AG09309 (cell line): ENCODE data around the gene OR1I1.

Source experiments
- DNase-seq: peaks from one replicate; pipeline ENCODE4 v3.0.0-alpha.2; 2010; ENCODE audit warnings: low read depth
- H3K4me3 ChIP-seq: 2 replicates; pipeline ENCODE4 v1.5.1; 2011; ENCODE audit warnings: mild to moderate bottlenecking, low read depth, low read length, moderate library complexity; ENCODE audit not compliant: control insufficient read depth
- TF ChIP-seq, protein P1 (sequence below): IDR thresholded peaks from 2 replicates; pipeline ENCODE4 v1.5.1; 2011; ENCODE audit warnings: mild to moderate bottlenecking, low read depth, low read length, inconsistent platforms; ENCODE audit not compliant: insufficient read depth, control insufficient read depth; ENCODE audit errors: missing control alignments

OR1I1 gene, protein sequence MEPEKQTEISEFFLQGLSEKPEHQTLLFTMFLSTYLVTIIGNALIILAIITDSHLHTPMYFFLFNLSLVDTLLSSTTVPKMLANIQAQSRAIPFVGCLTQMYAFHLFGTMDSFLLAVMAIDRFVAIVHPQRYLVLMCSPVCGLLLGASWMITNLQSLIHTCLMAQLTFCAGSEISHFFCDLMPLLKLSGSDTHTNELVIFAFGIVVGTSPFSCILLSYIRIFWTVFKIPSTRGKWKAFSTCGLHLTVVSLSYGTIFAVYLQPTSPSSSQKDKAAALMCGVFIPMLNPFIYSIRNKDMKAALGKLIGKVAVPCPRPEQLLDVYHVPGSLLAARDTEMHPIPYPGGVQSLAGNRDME

DNA sequence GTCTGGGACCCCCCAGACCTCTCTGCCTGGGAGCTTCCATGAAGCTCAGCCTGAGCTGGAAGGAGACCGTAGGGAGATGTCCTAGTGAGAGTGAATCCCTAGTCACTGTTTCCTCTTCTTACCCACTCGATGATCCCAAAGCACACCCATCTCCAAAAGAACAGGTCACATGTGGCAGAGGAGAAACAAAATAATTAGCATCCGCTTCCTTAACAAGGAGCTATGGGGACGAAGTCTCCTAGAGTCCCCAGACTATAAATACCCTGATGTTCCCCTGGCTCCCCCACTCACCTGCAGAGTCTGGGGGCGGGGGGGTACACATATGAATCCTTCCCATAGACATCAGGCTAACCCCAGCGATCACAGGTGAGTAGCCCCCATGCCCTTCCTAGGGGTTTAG is at the start of gene OR1I1:
Gene OR1I1, plus strand, starts transcription at position 301 of the 400 bp plus-strand sequence. CDS start 4,855 bp downstream, outside the sequence.
- H3K4me3 ChIP-seq, result no peak within 1 kb of the TSS
- no peak for DNase-seq
- TF ChIP-seq, protein P1, sequence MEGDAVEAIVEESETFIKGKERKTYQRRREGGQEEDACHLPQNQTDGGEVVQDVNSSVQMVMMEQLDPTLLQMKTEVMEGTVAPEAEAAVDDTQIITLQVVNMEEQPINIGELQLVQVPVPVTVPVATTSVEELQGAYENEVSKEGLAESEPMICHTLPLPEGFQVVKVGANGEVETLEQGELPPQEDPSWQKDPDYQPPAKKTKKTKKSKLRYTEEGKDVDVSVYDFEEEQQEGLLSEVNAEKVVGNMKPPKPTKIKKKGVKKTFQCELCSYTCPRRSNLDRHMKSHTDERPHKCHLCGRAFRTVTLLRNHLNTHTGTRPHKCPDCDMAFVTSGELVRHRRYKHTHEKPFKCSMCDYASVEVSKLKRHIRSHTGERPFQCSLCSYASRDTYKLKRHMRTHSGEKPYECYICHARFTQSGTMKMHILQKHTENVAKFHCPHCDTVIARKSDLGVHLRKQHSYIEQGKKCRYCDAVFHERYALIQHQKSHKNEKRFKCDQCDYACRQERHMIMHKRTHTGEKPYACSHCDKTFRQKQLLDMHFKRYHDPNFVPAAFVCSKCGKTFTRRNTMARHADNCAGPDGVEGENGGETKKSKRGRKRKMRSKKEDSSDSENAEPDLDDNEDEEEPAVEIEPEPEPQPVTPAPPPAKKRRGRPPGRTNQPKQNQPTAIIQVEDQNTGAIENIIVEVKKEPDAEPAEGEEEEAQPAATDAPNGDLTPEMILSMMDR, result no peak

DNA sequence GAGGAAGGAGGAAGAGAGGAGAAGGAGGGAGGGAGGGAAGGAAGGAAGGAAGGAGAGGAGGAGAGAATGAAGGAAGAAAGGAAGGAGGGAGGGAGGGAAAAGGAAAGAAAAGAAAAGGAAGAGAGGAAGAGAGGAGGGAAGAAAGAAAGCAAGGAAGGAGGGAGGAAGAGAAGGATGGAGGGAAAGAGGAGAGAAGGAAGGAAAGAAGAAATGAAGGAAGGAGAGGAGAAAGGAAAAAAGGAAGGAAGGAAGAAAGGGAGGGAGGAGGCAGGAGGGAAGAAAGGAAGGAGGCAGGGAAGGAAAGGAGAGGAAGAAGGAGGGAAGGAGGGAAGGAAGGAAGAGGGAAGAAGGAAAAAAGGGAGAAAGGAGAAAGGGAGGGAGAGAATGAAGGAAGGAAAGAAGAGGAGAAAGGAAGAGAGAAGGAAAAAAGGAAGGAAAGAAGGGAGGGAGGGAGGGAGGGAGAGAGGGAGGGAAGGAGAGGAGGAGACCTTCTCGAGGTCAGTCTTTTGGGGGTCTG is 46.2 kb upstream of the OR1I1 start:
- TF ChIP-seq, protein P1, result no peak
- no peak overlapping the region for H3K4me3 ChIP-seq
- no peak for DNase-seq

DNA sequence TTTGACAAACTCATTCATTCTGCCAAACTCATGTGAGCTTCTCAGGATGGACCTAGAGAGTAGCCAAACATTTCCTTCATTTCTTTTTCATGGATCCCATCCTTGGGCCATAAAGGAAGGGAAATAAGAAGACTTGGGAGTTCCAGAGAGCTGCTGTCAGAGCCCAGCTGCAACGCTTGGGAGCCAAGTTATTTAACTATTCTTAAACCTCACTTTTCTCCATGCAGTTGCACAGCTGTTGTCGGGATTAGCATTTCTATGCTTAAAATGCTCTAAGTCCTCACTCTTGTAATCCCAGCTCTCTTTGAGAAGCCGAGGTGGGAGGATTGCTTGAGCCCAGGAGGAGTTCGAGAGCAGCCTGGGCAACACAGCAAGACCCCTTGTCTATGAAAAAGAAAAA is 44.4 kb upstream of the OR1I1 start:
- no peak for DNase-seq
- no peak overlapping the region for H3K4me3 ChIP-seq
- TF ChIP-seq, protein P1, result no peak

DNA sequence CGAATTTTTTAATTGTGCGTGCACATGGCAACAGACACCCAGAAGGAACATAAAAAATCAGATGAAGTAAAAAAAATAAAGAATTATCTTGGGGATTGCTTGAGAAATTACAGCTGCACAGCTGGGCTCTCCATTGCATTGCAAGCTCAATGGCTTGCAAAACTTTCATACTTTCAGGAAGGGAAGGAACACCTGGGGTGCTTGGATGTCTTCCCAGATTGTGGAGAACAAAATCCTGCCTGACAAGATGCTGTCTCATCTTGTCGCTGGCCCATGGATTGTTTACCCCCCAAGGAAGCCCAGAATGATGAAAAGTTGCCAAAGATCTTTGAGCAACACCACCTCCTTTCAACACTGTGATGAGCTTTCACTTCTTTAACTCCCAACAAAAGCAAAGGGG is 43.7 kb upstream of the OR1I1 start:
- no peak for DNase-seq
- TF ChIP-seq, protein P1, result no peak
- H3K4me3 ChIP-seq, result no peak overlapping the region

DNA sequence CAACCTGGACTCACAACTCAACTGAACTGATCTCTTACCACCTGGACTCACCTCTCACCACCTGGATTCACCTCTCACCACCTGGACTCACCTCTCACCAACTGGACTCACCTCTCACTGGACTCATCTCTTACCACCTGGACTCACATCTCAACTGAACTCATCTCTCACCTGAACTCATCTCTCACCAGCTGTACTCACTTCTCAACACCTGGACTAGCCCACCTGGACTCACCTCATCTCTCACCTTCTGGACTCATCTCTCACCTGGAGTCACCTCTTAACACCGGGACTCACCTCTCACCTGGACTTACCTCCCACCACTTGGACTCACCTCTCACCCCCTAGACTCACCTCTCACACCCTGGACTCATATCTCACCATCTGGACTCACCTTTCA is 40.0 kb upstream of the OR1I1 start:
- no peak overlapping the region for H3K4me3 ChIP-seq
- TF ChIP-seq, protein P1, result no peak
- no peak for DNase-seq

DNA sequence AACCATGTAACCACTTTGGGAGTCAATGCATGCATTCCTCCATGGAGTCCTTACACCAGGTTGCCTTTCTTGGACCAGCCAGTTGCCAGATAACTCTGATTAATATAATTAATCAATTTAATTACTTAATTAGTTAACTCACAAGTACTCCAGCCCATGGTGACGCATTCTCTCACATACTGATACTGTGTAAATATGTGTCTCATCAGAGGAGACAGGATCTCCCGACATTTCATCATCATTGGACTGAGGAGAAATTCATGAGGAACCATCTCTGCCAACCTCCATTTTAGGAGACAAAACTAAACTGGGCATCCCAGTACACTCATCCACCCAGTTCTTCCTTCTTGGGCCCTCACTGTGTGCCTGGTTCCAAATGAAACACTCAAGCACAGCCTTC is 39.2 kb upstream of the OR1I1 start:
- TF ChIP-seq, protein P1, result no peak
- no peak overlapping the region for H3K4me3 ChIP-seq
- DNase-seq, result no peak

DNA sequence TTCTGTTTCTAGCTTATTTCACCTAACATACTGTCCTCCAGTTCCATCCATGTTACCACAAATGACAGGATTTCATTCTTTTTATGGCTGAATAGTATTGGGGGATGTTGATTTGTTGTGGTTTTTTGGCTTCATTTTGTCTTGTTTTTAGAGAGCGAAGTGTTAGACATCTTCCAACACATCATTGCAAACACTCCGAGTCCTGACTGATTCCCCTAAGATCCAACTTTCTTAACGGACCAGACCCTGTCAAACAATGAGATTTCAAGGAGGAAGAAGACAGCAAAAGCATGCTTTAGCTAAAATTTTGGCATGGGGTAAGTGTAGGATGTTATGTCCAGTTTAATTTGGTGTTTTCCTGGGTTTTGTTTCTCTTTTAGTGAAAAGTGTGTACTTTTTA is 36.5 kb upstream of the OR1I1 start:
- H3K4me3 ChIP-seq, result no peak overlapping the region
- TF ChIP-seq, protein P1, result no peak
- no peak for DNase-seq
